Testis (tissue), 3 donors: ENCODE data around the gene COL25A1. TPM values are rescaled to one million over a fixed set of nuclear protein-coding genes. Genes with fewer than 3 reads are reported as not detected.

Source experiments
- DNase-seq: peaks from one replicate; pipeline ENCODE4 v3.0.0-alpha.2; 2019
- H3K27ac ChIP-seq, 2 donors: fragments of 200-600 bp; sonication (generic); one replicate each; pipeline ENCODE4 v1.5.1; 2019
- H3K27me3 ChIP-seq: fragments of 200-600 bp; sonication (generic); one replicate; pipeline ENCODE4 v1.5.1; 2019
- H3K36me3 ChIP-seq: fragments of 200-600 bp; sonication (generic); one replicate; pipeline ENCODE4 v1.5.1; 2017; ENCODE audit warnings: low read depth; ENCODE audit errors: missing control alignments
- H3K4me1 ChIP-seq: fragments of 200-600 bp; sonication (generic); one replicate; pipeline ENCODE4 v1.5.1; 2019
- H3K4me3 ChIP-seq, 2 donors: fragments of 200-600 bp; sonication (generic); one replicate each; pipeline ENCODE4 v1.5.1; 2017 to 2019
- H3K9me3 ChIP-seq: fragments of 200-600 bp; sonication (generic); one replicate; pipeline ENCODE4 v1.5.1; 2017
- CTCF ChIP-seq, 3 experiments: fragments of 450-650 bp in 2 of 3; fragments of 200-600 bp in 1 of 3; sonication (generic) in 1 of 3; IDR thresholded peaks; one replicate each; pipeline ENCODE4 v1.5.1; 2016 to 2019; ENCODE audit warnings: antibody characterized with exemption in 3 of 3, mild to moderate bottlenecking in 2 of 3, moderate library complexity in 1 of 3
- POLR2A ChIP-seq: fragments of 450-650 bp; IDR thresholded peaks from one replicate; pipeline ENCODE4 v1.6.1; 2017; ENCODE audit warnings: antibody characterized with exemption, mild to moderate bottlenecking, moderate library complexity
- WGBS, 2 donors: methylation state at CpG; one replicate each; pipeline ENCODE4 v1.1.5; 2018; 5-methylcytosine and 5-hydroxymethylcytosine counted together
- intact Hi-C: fragments of 100-400 bp; cut with DNase I; formaldehyde crosslinking; loops from one replicate; pipeline ENCODE4 v1.15.1; 2023; ENCODE audit warnings: low total_unique reads
- polyA plus RNA-seq: library from polyadenylated mRNA; stranded (reverse); fragments of 350-450 nt; fragmentation: Illumina TruSeq; extraction: RNeasy Lipid Tissue Mini Kit (QIAGEN cat#74804); gene quantifications from one replicate; pipeline ENCODE4 v1.2.3, GENCODE V29; 2014; ENCODE audit warnings: low read depth, low replicate concordance; ENCODE audit not compliant: insufficient read depth
- total RNA-seq, 2 donors: library from RNA; depleted of rRNA; stranded (reverse); fragments of >200 nt; gene quantifications; one replicate each; pipeline ENCODE4 v1.2.3, GENCODE V29; 2016

COL25A1 gene
- total and polyA plus RNA-seq, 3 donors from 2014 or later = 11.7 to 19.2 (median 17.2) TPM

DNA sequence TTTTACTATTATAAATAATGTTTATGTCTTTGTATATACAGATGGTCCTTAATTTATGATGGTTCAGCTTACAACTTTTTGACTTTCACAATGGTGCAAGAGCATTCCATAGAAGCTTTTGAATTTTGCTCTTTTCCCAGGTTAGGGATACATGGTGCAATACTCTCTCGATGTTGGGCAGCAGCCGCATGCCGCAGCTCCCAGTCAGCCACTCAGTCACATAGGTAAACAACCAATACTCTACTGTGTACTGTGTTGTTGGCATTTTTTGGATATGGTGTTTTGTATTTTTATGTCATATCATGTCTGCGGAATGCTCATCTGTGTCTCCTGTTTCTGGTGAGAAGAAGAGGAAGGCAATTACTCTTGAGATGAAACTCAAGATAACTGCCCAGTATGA lies 281.6 kb downstream of the COL25A1 start:
- intact Hi-C loops = no loop called here
- Histone ChIP-seq H3K27ac (no peak overlapping the region), H3K36me3 (no peaks in the 10 kb centered on the region), H3K4me3 (no peak overlapping the region), H3K4me1 (no peaks in the 10 kb centered on the region), H3K9me3 (no peaks in the 10 kb centered on the region), H3K27me3 (no peaks in the 10 kb centered on the region)
- 96 to 97% methylated on average over 4 of the region's 4 CpGs for WGBS, 2 donors
- no peak for DNase-seq
- TF ChIP-seq CTCF (IDR thresholded peaks at IDR 0.05) (no peak), POLR2A (no peak)

DNA sequence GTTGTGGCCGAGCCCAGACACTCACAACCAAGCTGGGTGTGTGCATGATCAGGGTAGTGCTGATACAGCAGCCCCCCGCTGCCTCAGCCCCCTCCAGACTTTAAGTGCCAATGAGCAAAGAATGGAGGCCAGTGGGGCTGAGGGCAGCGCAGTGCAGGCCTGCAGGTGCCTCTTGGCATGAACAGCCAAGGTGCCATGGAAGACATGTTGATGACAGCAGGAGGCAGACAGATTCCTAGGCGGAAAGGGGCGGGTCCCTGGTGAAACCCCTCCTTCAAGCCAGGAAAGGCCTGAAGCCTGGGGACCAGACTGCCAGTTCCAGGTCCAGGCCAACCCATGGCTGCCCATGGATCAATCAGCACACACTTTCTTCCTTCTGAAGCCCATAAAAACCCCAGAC lies 286.3 kb downstream of the COL25A1 start:
- H3K4me3 ChIP-seq = no peak overlapping the region
- no peaks in the 10 kb centered on the region for H3K36me3 ChIP-seq
- no peak overlapping the region for H3K27ac ChIP-seq
- WGBS, 2 donors = 89 to 100% methylated on average over 4 to 5 of the region's 5 CpGs
- no peaks in the 10 kb centered on the region for H3K27me3 ChIP-seq
- H3K9me3 ChIP-seq = no peaks in the 10 kb centered on the region
- H3K4me1 ChIP-seq = no peaks in the 10 kb centered on the region
- TF ChIP-seq CTCF (IDR thresholded peaks at IDR 0.05) (no peak), POLR2A (no peak)
- intact Hi-C loops = no loop called here
- DNase-seq = no peak

- WGBS, 2 donors = 59 to 84% methylated on average over 2 of the region's 2 CpGs
Measured at GRCh38 chr4:109015413-109015810, 287.0 kb downstream of the COL25A1 start.

GRCh38 chr4:109014593-109015412 lies 287.7 kb downstream of the COL25A1 start:
- Histone ChIP-seq H3K36me3 (no peaks in the 10 kb centered on the region), H3K9me3 (no peaks in the 10 kb centered on the region), H3K4me3 (no peak overlapping the region), H3K4me1 (no peaks in the 10 kb centered on the region), H3K27ac (no peak overlapping the region), H3K27me3 (no peaks in the 10 kb centered on the region)
- intact Hi-C loops = no loop called here
- 67 to 79% methylated on average over 11 of the region's 11 CpGs for WGBS, 2 donors
- TF ChIP-seq POLR2A (no peak), CTCF (IDR thresholded peaks at IDR 0.05) (no peak)
- no peak for DNase-seq

More at GRCh38 chr4:109015413-109015810, 287.0 kb downstream of the COL25A1 start:
- H3K9me3 ChIP-seq = no peaks in the 10 kb centered on the region
- no peaks in the 10 kb centered on the region for H3K36me3 ChIP-seq
- no peak overlapping the region for H3K27ac ChIP-seq
- no peaks in the 10 kb centered on the region for H3K27me3 ChIP-seq
- no peaks in the 10 kb centered on the region for H3K4me1 ChIP-seq
- intact Hi-C loops = no loop called here
- TF ChIP-seq CTCF (IDR thresholded peaks at IDR 0.05) (no peak), POLR2A (no peak)
- no peak overlapping the region for H3K4me3 ChIP-seq
- no peak for DNase-seq
